ENCODE results near the gene BBOX1. TPM values are rescaled to one million over a fixed set of nuclear protein-coding genes. Genes with fewer than 3 reads are reported as not detected.

The BBOX1 gene
- total RNA-seq, 2 experiments from 2014 or later, result not detected

DNA sequence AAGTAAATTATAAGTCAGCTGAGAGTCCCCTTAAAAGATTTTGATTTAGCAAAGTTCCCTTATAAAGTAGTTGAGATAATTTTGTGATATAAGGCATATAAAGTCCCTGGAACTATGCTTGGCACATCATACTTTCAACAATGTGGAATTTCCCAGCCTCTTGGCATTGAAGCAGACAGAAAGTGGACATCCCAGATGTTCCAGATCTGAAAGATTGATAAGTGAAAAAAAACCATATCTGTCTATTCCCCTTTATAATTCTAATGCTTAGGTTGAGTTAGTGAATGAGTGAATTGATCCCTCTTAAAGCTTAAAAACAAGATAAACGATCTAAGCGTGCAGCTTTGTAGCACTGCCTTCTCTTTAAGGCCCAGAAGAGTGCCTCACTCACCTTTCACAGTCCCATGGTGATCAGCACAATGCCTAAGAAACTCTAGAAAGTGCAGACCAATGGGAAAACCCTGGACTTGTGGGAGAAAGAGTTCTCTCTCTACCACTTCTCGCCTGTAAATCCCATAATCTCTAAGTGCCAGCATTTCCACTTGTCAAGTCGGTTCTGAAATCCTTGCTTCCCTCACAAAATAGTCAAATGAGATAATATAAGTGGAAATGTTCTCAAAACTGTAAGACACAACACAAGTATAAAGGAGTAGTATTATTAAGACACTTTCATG lies 28.9 kb upstream of the BBOX1 start:
- H3K9me3 Mint-ChIP-seq, result peaks cover 2% of the 10 kb centered on the region
- POLR2A ChIA-PET, result no interaction called here
- H3K4me3 Mint-ChIP-seq, result no peak overlapping the region
- intact Hi-C loops (cut with micrococcal nuclease), result no loop called here
- H3K27me3 Mint-ChIP-seq, result no peaks in the 10 kb centered on the region
- H3K27ac Mint-ChIP-seq, result no peak overlapping the region
- H3K36me3 Mint-ChIP-seq, result no peaks in the 10 kb centered on the region
- no peaks in the 10 kb centered on the region for H3K4me1 Mint-ChIP-seq (ENCODE audit: low read depth)
- CTCF ChIA-PET, result no interaction called here
- DNase-seq, result no peak

DNA sequence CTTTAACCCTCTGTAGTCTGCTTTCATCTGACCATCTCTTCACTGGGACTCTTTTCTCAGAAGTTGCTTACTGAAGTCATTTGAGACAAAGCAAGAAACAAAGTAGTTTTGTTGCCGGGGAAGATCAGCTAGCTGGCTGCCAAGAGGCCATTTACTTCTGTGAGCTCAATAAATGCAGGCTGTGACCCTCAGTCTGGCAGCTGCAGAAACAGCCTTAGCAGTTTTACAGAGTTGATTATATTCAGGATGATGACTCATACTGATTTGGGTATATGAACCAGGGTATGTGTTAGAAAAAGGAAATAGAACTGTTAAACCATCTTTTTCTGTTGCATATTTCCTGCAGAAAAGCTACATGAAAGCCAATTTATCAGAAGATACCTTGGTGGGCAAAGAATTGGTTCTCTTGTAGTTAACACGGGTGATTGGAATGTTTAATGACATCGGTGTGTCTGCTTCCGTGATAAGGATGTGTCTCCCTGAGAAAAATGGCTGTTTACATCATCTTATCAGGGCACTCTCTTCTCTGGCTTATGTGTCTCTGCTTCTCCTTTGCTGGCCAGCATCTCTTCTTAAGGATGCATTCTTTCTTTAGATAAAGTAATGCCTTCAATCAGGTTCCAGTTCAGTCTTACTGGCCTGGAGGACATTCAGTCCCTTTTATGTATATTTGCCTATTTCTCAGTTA lies 28.2 kb upstream of the BBOX1 start:
- POLR2A ChIA-PET, result no interaction called here
- no peaks in the 10 kb centered on the region for H3K4me1 Mint-ChIP-seq (ENCODE audit: low read depth)
- H3K4me3 Mint-ChIP-seq, result no peak overlapping the region
- DNase-seq, result no peak
- H3K27me3 Mint-ChIP-seq, result no peaks in the 10 kb centered on the region
- CTCF ChIA-PET, result no interaction called here
- H3K36me3 Mint-ChIP-seq, result no peaks in the 10 kb centered on the region
- peaks cover 2% of the 10 kb centered on the region for H3K9me3 Mint-ChIP-seq
- H3K27ac Mint-ChIP-seq, result no peak overlapping the region
- intact Hi-C loops (cut with micrococcal nuclease), result no loop called here

DNA sequence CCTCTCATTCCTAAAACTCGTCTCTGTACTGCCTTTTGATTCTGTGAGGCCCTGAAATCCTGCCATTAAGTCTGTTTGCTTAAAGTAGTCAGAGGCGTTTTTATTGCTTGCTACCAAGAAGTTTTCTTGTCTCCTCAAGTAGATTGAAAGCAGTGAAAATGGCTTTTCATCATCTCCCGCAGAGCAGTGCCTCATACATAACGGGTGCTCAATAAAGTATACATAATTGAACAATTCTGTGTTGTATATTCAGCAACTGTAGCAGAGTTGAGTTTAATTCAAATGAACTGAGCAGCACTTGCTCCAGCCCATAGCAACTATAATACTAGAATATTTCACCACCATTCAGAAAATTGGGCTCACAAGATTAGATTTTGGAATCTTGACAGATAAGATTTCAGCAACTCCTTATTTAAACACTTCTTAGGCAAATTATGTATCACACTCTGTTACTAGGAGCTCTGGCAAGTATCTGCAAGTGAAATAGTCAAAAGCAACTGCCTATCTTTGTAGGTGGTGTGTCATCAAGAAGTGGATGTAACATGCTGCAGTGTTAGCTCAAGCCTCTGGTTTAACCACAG lies 26.7 kb upstream of the BBOX1 start:
- Mint-ChIP-seq H3K9me3 (peaks cover 2% of the 10 kb centered on the region), H3K27ac (no peak overlapping the region), H3K36me3 (no peaks in the 10 kb centered on the region), H3K4me1 (ENCODE audit: low read depth) (no peaks in the 10 kb centered on the region), H3K4me3 (no peak overlapping the region), H3K27me3 (no peaks in the 10 kb centered on the region)
- POLR2A ChIA-PET, result no interaction called here
- CTCF ChIA-PET, result no interaction called here
- intact Hi-C loops (cut with micrococcal nuclease), result no loop called here
- no peak for DNase-seq

DNA sequence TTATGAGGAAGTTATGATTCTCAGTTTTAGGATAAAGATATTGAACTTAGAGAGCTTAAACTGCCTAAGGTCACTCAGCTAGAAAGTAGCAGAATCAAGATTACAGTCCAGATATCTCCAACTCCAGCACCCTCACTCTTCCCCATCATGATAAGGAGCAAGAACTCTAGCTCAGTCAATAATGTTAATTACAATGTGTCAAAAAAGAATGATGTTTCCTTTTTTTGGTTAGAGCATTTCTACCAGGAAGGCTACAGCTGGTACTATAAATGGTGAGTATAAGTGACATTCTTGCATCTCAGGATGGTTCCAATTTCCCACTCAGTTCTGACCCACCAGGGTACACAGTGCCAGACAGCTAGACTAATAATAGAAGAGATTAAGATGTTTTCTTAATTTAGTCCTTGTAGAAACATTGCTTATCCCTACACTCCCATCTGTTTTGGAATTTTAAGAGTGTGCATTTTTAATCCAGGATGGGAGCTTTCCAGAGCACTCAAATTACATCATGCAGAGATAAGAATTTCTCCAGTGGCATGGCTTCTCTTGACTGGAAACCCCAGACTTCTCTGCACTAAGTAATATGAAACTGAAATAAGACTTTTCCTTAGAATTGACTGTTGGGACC lies 21.6 kb upstream of the BBOX1 start:
- Mint-ChIP-seq H3K4me3 (no peak overlapping the region), H3K27ac (no peak overlapping the region), H3K9me3 (no peaks in the 10 kb centered on the region), H3K36me3 (no peaks in the 10 kb centered on the region), H3K27me3 (no peaks in the 10 kb centered on the region), H3K4me1 (ENCODE audit: low read depth) (no peaks in the 10 kb centered on the region)
- intact Hi-C loops (cut with micrococcal nuclease), result no loop called here
- DNase-seq, result no peak
- ChIA-PET POLR2A (no interaction called here), CTCF (no interaction called here)

DNA sequence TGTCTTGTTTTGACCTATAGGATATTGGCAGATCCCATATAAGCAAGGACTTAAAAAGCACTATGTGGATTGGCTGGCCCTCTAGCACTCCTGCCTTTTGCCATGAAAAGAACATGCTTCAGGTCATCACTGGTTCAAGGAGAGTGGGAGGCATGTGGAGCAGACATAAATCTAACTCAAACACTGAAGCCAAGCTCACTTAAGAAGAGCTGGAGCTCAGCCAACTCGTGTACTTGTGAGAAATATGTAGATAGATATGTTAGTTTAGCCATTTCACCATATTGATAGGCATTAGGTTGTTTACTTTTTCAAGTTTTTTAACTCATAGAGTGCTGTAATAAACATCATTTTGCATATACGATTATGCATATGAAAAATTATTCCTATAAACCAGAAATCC lies 19.9 kb upstream of the BBOX1 start:
- ChIA-PET CTCF (no interaction called here), POLR2A (no interaction called here)
- no peak overlapping the region for H3K4me3 Mint-ChIP-seq
- DNase-seq, result no peak
- no peaks in the 10 kb centered on the region for H3K9me3 Mint-ChIP-seq
- intact Hi-C loops (cut with micrococcal nuclease), result no loop called here
- no peak overlapping the region for H3K27ac Mint-ChIP-seq
- no peaks in the 10 kb centered on the region for H3K27me3 Mint-ChIP-seq
- no peaks in the 10 kb centered on the region for H3K4me1 Mint-ChIP-seq (ENCODE audit: low read depth)
- no peaks in the 10 kb centered on the region for H3K36me3 Mint-ChIP-seq

DNA sequence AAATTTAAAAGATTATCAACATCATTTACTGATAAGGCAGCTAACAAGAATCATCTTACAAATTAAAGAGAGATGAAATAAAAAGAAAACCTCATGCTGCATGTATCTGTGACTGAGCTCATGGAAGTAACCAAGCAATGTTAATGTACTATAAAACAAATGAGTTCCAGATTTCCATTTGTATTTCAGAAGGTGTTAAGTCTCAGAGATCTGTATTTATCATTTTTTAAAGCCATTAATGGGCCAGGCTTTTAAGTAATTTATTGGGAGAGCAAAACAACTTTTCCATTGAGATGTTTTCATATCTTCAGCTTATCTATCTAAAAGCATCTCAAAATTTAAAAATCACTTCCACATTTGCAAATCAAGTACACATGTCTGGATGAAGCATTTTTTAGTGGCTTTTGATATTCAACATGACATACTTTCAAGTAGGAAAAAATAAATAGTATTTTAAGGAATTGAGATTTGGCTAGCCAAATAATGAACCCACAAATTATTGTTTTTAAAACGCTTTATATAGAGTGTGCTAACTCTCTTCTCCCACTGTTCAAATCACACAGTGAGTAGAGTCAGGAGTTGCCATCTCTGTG lies 17.9 kb upstream of the BBOX1 start:
- intact Hi-C loops (cut with micrococcal nuclease), result no loop called here
- Mint-ChIP-seq H3K27me3 (no peaks in the 10 kb centered on the region), H3K4me3 (no peak overlapping the region), H3K36me3 (no peaks in the 10 kb centered on the region), H3K27ac (no peak overlapping the region), H3K4me1 (ENCODE audit: low read depth) (no peaks in the 10 kb centered on the region), H3K9me3 (no peaks in the 10 kb centered on the region)
- ChIA-PET CTCF (no interaction called here), POLR2A (no interaction called here)
- DNase-seq, result no peak

DNA sequence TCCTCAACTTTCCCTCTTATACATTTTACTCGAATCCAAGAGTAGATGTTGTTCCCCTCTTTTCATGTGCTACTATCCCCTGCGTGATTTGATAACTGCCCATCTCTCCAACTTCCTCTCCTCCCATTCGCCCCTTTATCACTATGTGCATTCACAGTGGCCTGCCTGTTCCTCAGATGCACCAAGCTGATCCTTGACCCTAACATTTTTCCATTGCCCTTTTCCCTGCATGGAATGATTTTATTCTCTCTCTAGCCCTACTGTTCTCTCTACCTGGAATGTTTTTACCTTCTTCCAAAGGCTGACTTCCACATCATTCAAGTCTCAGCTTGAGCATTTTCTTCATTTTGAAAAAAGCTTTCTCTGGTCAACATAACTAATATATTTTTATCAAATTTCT lies 15.8 kb upstream of the BBOX1 start:
- CTCF ChIA-PET, result no interaction called here
- no peak overlapping the region for H3K4me3 Mint-ChIP-seq
- H3K36me3 Mint-ChIP-seq, result no peaks in the 10 kb centered on the region
- H3K27me3 Mint-ChIP-seq, result no peaks in the 10 kb centered on the region
- H3K4me1 Mint-ChIP-seq (ENCODE audit: low read depth), result no peaks in the 10 kb centered on the region
- H3K9me3 Mint-ChIP-seq, result no peaks in the 10 kb centered on the region
- H3K27ac Mint-ChIP-seq, result no peak overlapping the region
- POLR2A ChIA-PET, result no interaction called here
- DNase-seq, result no peak
- intact Hi-C loops (cut with micrococcal nuclease), result no loop called here

DNA sequence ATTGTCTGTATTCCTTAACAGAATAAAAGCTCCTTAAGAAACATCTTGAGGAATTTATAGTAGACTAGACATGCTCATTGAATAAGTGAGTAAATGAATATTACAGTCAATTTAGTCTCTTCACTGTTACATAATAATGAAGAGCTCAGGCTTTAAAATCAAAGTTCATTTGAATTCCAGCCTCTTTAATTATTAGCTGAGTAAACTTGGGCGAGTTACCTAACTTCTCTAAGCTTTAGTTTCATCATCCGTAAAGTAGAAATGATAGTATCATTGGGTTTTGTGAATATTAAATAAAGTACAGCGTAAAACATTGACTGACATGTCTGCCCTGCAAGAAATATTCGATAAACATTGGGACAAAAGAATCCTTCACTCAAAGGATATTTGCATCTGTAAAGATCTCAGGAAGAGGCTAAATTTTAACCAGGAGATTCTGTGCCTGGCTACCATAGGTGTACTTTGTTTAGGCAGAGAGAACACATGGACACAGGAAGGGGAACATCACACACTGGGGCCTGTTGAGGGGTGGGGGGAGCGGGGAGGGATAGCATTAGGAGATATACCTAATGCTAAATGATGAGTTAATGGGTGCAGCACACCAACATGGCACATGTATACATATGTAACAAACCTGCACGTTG lies 15.2 kb upstream of the BBOX1 start:
- no peaks in the 10 kb centered on the region for H3K9me3 Mint-ChIP-seq
- no peaks in the 10 kb centered on the region for H3K4me1 Mint-ChIP-seq (ENCODE audit: low read depth)
- CTCF ChIA-PET, result no interaction called here
- no peak for DNase-seq
- H3K27ac Mint-ChIP-seq, result no peak overlapping the region
- no peaks in the 10 kb centered on the region for H3K27me3 Mint-ChIP-seq
- no peaks in the 10 kb centered on the region for H3K36me3 Mint-ChIP-seq
- intact Hi-C loops (cut with micrococcal nuclease), result no loop called here
- POLR2A ChIA-PET, result no interaction called here
- H3K4me3 Mint-ChIP-seq, result no peak overlapping the region

DNA sequence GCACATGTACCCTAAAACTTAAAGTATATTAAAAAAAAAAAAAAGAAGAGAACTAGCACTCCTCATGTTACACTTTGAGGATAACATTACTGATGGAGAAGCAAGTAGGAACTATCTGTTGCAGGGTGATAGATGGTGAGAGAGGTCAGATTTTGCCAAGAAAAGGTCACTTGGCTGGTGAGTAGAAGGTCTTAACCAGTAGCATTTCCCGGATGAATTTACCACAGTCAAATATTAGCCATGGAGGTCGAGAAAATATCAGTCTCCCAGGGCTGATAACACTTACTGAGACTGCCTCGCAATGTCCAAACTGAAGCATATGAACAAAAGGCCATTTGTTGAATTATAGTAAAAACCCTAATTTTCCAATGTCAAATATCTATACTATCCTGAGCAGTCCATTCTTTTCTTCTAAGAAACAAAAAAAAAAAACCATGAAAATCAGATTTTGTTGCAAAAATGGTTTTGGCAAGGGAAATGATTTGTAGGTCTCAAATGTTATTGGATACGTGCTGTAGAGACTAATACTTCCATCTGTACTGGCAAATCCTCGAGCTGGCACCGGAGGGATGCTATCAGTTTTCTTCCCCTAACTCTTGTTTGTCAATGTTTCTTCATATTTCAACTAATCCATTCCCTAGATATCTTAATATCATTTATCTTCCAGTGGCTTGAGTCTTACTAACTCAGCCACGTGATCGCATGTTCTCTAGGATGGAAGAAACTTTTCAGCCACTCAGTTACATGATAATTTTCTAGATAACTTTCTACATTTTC lies 14.5 kb upstream of the BBOX1 start:
- no peak for DNase-seq
- POLR2A ChIA-PET, result no interaction called here
- H3K36me3 Mint-ChIP-seq, result no peaks in the 10 kb centered on the region

DNA sequence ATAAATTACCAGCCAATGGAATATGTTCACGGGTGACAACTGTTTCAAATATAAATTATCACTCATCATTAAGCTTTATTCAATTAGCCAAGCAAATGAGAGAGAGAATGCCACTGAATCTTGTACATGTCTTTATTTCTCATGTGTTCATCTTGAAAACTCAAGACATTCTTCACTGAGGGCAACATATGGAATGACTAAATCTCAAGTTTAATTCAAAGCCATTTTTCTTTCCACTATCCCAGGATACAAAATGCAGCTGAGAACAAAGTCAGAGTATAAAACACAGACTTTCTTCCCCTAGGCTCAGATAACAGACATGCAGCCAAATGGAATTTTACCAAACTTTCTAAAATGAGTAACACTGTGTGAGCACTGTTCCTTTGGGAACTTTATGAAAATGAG lies 12.1 kb upstream of the BBOX1 start:
- CTCF ChIA-PET, result no interaction called here
- intact Hi-C loops (cut with micrococcal nuclease), result no loop called here
- H3K27me3 Mint-ChIP-seq, result no peaks in the 10 kb centered on the region
- H3K36me3 Mint-ChIP-seq, result no peaks in the 10 kb centered on the region
- no peak overlapping the region for H3K27ac Mint-ChIP-seq
- no peak for DNase-seq
- no peaks in the 10 kb centered on the region for H3K9me3 Mint-ChIP-seq
- POLR2A ChIA-PET, result no interaction called here
- H3K4me1 Mint-ChIP-seq (ENCODE audit: low read depth), result no peaks in the 10 kb centered on the region
- H3K4me3 Mint-ChIP-seq, result no peak overlapping the region

More for the DNA sequence above, 14.5 kb upstream of the BBOX1 start:
- CTCF ChIA-PET, result no interaction called here
- no peaks in the 10 kb centered on the region for H3K4me1 Mint-ChIP-seq (ENCODE audit: low read depth)
- H3K27me3 Mint-ChIP-seq, result no peaks in the 10 kb centered on the region
- no peak overlapping the region for H3K4me3 Mint-ChIP-seq
- no peaks in the 10 kb centered on the region for H3K9me3 Mint-ChIP-seq
- H3K27ac Mint-ChIP-seq, result no peak overlapping the region
- intact Hi-C loops (cut with micrococcal nuclease), result no loop called here

DNA sequence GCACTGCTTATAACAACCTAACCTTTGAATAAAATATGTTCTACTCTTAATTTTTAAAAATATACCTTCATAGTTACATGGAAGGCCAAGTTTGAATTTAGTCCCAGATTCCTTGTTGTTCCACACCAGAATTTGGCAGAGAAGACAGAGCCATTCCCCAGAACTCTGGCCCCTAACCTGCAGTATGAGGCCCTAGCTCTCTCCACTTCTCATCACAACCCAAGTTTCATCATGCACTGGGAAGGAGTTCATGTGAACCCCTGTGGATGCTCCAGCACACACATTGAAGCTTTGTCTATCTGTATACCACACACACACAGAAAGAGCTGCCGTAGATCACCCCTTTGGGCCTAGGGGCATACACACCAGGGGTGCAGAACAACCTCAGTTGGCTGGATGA lies 10.6 kb upstream of the BBOX1 start:
- no peaks in the 10 kb centered on the region for H3K27me3 Mint-ChIP-seq
- H3K4me1 Mint-ChIP-seq (ENCODE audit: low read depth), result no peaks in the 10 kb centered on the region
- CTCF ChIA-PET, result no interaction called here
- DNase-seq, result no peak
- no peak overlapping the region for H3K4me3 Mint-ChIP-seq
- H3K9me3 Mint-ChIP-seq, result peaks cover 3% of the 10 kb centered on the region
- POLR2A ChIA-PET, result no interaction called here
- H3K27ac Mint-ChIP-seq, result no peak overlapping the region
- no peaks in the 10 kb centered on the region for H3K36me3 Mint-ChIP-seq
- intact Hi-C loops (cut with micrococcal nuclease), result no loop called here

DNA sequence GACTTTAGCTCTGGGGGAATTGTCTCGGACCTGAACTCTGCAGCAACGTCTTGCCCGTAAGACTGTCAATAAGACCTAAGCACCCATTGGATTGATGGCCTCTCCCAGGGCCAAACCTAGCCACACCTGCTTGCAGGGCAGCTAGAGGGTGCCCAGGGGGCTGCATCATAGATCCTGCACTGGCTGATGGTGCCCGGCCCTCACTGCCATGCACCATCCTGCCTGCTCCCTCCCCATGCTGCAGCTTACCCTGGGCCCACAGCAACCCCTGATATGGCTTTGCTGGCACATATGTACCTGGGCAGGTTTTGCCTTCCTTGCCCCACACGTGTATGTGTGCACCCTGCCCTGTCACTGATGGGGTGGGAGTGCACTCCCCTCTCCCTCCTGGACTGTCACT lies 8.9 kb upstream of the BBOX1 start:
- no peaks in the 10 kb centered on the region for H3K4me1 Mint-ChIP-seq (ENCODE audit: low read depth)
- H3K27me3 Mint-ChIP-seq, result no peaks in the 10 kb centered on the region
- ChIA-PET POLR2A (no interaction called here), CTCF (no interaction called here)
- intact Hi-C loops (cut with micrococcal nuclease), result no loop called here
- no peak overlapping the region for H3K27ac Mint-ChIP-seq
- H3K9me3 Mint-ChIP-seq, result peaks cover 3% of the 10 kb centered on the region
- H3K36me3 Mint-ChIP-seq, result no peaks in the 10 kb centered on the region
- no peak overlapping the region for H3K4me3 Mint-ChIP-seq
- no peak for DNase-seq

Measured in activated CD4-positive, alpha-beta memory T cell treated with anti-CD3 and anti-CD28 coated beads for 36 hours (primary cell).